HG03575 (cell line): ENCODE results near the gene PRKX.
"Not testable (repeated sequence)": the region's sequence is repeated elsewhere in the genome, so short reads cannot be mapped to it uniquely, and the experiment has no call there.

Source experiments
- ATAC-seq: cut with Tn5 transposase; IDR thresholded peaks from one replicate; pipeline ENCODE4 v1.9.1; 2021; ENCODE audit not compliant: unreplicated experiment, insufficient number of reproducible peaks, low FRiP score; ENCODE audit errors: extremely low read depth

Gene PRKX

GRCh38 chrX:3666975-3667374 is 46.5 kb downstream of the PRKX start:
- no peak for ATAC-seq

- no peak for ATAC-seq
These were observed 48.5 kb downstream of the PRKX start for GRCh38 chrX:3664921-3665320.

- ATAC-seq = not testable (repeated sequence)
These were observed 49.7 kb downstream of the PRKX start for GRCh38 chrX:3663576-3664250.

- ATAC-seq = no peak
These were observed 53.7 kb downstream of the PRKX start for GRCh38 chrX:3659761-3660160.

GRCh38 chrX:3655181-3655580 is 58.3 kb downstream of the PRKX start:
- no peak for ATAC-seq

- ATAC-seq = no peak
These were observed 60.3 kb downstream of the PRKX start for GRCh38 chrX:3653111-3653510.

GRCh38 chrX:3651277-3651676 is 62.2 kb downstream of the PRKX start:
- no peak for ATAC-seq

GRCh38 chrX:3648084-3648483 is 65.4 kb downstream of the PRKX start:
- no peak for ATAC-seq

- ATAC-seq = not testable (repeated sequence)
These were observed 73.4 kb downstream of the PRKX start for GRCh38 chrX:3639858-3640631.

- no peak for ATAC-seq
These were observed 74.2 kb downstream of the PRKX start for GRCh38 chrX:3639236-3639635.

- no peak for ATAC-seq
These were observed 75.1 kb downstream of the PRKX start for GRCh38 chrX:3638280-3638873.

- ATAC-seq = no peak
These were observed 76.6 kb downstream of the PRKX start for GRCh38 chrX:3636803-3637202.

- ATAC-seq = no peak
These were observed 82.3 kb downstream of the PRKX start for GRCh38 chrX:3631196-3631595.

- ATAC-seq = no peak
These were observed 85.9 kb downstream of the PRKX start for GRCh38 chrX:3627594-3627993.

GRCh38 chrX:3621414-3621813 is 92.0 kb downstream of the PRKX start:
- ATAC-seq = no peak

GRCh38 chrX:3611744-3612143 is 101.7 kb downstream of the PRKX start:
- ATAC-seq = not testable (repeated sequence)

GRCh38 chrX:3609810-3610209 is 103.6 kb downstream of the PRKX start:
- no peak for ATAC-seq

GRCh38 chrX:3603026-3603661 is 110.3 kb downstream of the PRKX start:
- no peak for ATAC-seq

GRCh38 chrX:3599802-3600430 is 113.5 kb downstream of the PRKX start:
- no peak for ATAC-seq
